T-helper 1 cell (primary cell): ENCODE results near the gene FGF4.

Experiments
- DNase-seq, 5 donors: peaks; one replicate each; pipeline ENCODE4 v3.0.0-alpha.2; 2012 to 2020

Gene FGF4

GRCh38 chr11:69807106-69807815 is 32.1 kb upstream of the FGF4 start:
- DNase-seq: no peak

GRCh38 chr11:69804769-69805508 is 29.8 kb upstream of the FGF4 start:
- DNase-seq: no peak

- DNase-seq: no peak
Measured at GRCh38 chr11:69803604-69804218, 28.6 kb upstream of the FGF4 start.

GRCh38 chr11:69803022-69803421 is 27.9 kb upstream of the FGF4 start:
- DNase-seq: no peak

- no peak for DNase-seq
Measured at GRCh38 chr11:69802590-69802989, 27.4 kb upstream of the FGF4 start.

GRCh38 chr11:69801513-69802335 is 26.6 kb upstream of the FGF4 start:
- peak in 1 of 5 donors; percentile 15 for DNase-seq

- no peak for DNase-seq
Measured at GRCh38 chr11:69800278-69800677, 25.1 kb upstream of the FGF4 start.

- DNase-seq: no peak
Measured at GRCh38 chr11:69799582-69799981, 24.4 kb upstream of the FGF4 start.

- no peak for DNase-seq
Measured at GRCh38 chr11:69799097-69799496, 24.0 kb upstream of the FGF4 start.

- DNase-seq: no peak
Measured at GRCh38 chr11:69797737-69798528, 22.8 kb upstream of the FGF4 start.

- DNase-seq: no peak
Measured at GRCh38 chr11:69797156-69797555, 22.0 kb upstream of the FGF4 start.

- no peak for DNase-seq
Measured at GRCh38 chr11:69796063-69796462, 20.9 kb upstream of the FGF4 start.

GRCh38 chr11:69791276-69792180 is 16.4 kb upstream of the FGF4 start:
- DNase-seq: no peak

- no peak for DNase-seq
Measured at GRCh38 chr11:69788956-69789355, 13.8 kb upstream of the FGF4 start.

- DNase-seq: no peak
Measured at GRCh38 chr11:69787906-69788305, 12.8 kb upstream of the FGF4 start.

GRCh38 chr11:69787457-69787856 is 12.3 kb upstream of the FGF4 start:
- DNase-seq: no peak

- no peak for DNase-seq
Measured at GRCh38 chr11:69781241-69781640, 6.1 kb upstream of the FGF4 start.

- DNase-seq: no peak
Measured at GRCh38 chr11:69778373-69778772, 3.2 kb upstream of the FGF4 start.

- no peak for DNase-seq
Measured at GRCh38 chr11:69774354-69775162, 583 bp downstream of the FGF4 start.
